Mesothelial cell of epicardium (in vitro differentiated cells): ENCODE results near the gene ZDHHC14. TPM values are rescaled to one million over a fixed set of nuclear protein-coding genes. Genes with fewer than 3 reads are reported as not detected.

ENCODE experiments used
- DNase-seq, 2 experiments: peaks; one replicate each; pipeline ENCODE4 v3.0.0; 2021; ENCODE audit warnings: low spot score in 2 of 2; ENCODE audit not compliant: unreplicated experiment in 2 of 2
- H3K27ac Mint-ChIP-seq: 2 replicates; pipeline ENCODE4 v1.8.0; 2021; ENCODE audit warnings: mixed read lengths
- H3K27me3 Mint-ChIP-seq: 2 replicates; pipeline ENCODE4 v1.8.0; 2021; ENCODE audit warnings: low read depth, mixed read lengths
- H3K36me3 Mint-ChIP-seq: 2 replicates; pipeline ENCODE4 v1.8.0; 2021; ENCODE audit warnings: mixed read lengths
- H3K4me1 Mint-ChIP-seq: 2 replicates; pipeline ENCODE4 v1.8.0; 2021; ENCODE audit warnings: mixed read lengths
- H3K4me3 Mint-ChIP-seq: 2 replicates; pipeline ENCODE4 v1.8.0; 2021; ENCODE audit warnings: mild to moderate bottlenecking, moderate library complexity, mixed read lengths
- H3K9me3 Mint-ChIP-seq: 2 replicates; pipeline ENCODE4 v1.8.0; 2021; ENCODE audit warnings: mixed read lengths
- CTCF ChIP-seq: fragments of 200-600 bp; sonication (generic); IDR thresholded peaks from one replicate; pipeline ENCODE4 v1.5.0; 2021; ENCODE audit warnings: antibody characterized with exemption; ENCODE audit not compliant: unreplicated experiment
- total RNA-seq: library from RNA; stranded (reverse); gene quantifications from 3 replicates; pipeline ENCODE4 v1.2.1, GENCODE V29; 2021

The ZDHHC14 gene
- total RNA-seq, 1 donor from 2014 or later = 11.3 TPM

GRCh38 chr6:157530724-157531168 lies 149.8 kb downstream of the ZDHHC14 start:
- Mint-ChIP-seq H3K27me3 (no peaks in the 10 kb centered on the region), H3K4me1 (peaks cover 33% of the 10 kb centered on the region), H3K9me3 (no peaks in the 10 kb centered on the region), H3K36me3 (no peaks in the 10 kb centered on the region), H3K4me3 (no peak overlapping the region), H3K27ac (no peak overlapping the region)
- TF ChIP-seq CTCF = no peak
- DNase-seq = no peak

GRCh38 chr6:157531169-157531985 lies 150.4 kb downstream of the ZDHHC14 start:
- no peak overlapping the region for H3K27ac Mint-ChIP-seq
- no peaks in the 10 kb centered on the region for H3K27me3 Mint-ChIP-seq
- DNase-seq = no peak
- H3K4me3 Mint-ChIP-seq = no peak overlapping the region
- H3K36me3 Mint-ChIP-seq = no peaks in the 10 kb centered on the region
- no peaks in the 10 kb centered on the region for H3K9me3 Mint-ChIP-seq
- no peak for TF ChIP-seq CTCF
- peaks cover 37% of the 10 kb centered on the region for H3K4me1 Mint-ChIP-seq

- peaks cover 37% of the 10 kb centered on the region for H3K4me1 Mint-ChIP-seq
- no peak for DNase-seq
- no peaks in the 10 kb centered on the region for H3K27me3 Mint-ChIP-seq
- H3K27ac Mint-ChIP-seq = no peak overlapping the region
- no peak for TF ChIP-seq CTCF
- no peaks in the 10 kb centered on the region for H3K9me3 Mint-ChIP-seq
- H3K4me3 Mint-ChIP-seq = no peak overlapping the region
- H3K36me3 Mint-ChIP-seq = no peaks in the 10 kb centered on the region
These were observed 151.0 kb downstream of the ZDHHC14 start for GRCh38 chr6:157531986-157532365.

GRCh38 chr6:157533048-157533871 lies 152.3 kb downstream of the ZDHHC14 start:
- H3K27me3 Mint-ChIP-seq = no peaks in the 10 kb centered on the region
- H3K27ac Mint-ChIP-seq = no peak overlapping the region
- H3K4me3 Mint-ChIP-seq = no peak overlapping the region
- peaks cover 37% of the 10 kb centered on the region for H3K4me1 Mint-ChIP-seq
- no peak for TF ChIP-seq CTCF
- no peak for DNase-seq
- no peaks in the 10 kb centered on the region for H3K36me3 Mint-ChIP-seq
- H3K9me3 Mint-ChIP-seq = no peaks in the 10 kb centered on the region

- Mint-ChIP-seq H3K9me3 (no peaks in the 10 kb centered on the region), H3K27me3 (no peaks in the 10 kb centered on the region), H3K27ac (no peak overlapping the region), H3K36me3 (no peaks in the 10 kb centered on the region), H3K4me3 (no peak overlapping the region), H3K4me1 (peaks cover 37% of the 10 kb centered on the region)
- no peak for DNase-seq
- TF ChIP-seq CTCF = no peak
These were observed 153.3 kb downstream of the ZDHHC14 start for GRCh38 chr6:157534134-157534871.
